Upper lobe of left lung (tissue), 6 donors: Measurements from ENCODE around the gene CARD9. TPM values are rescaled to one million over a fixed set of nuclear protein-coding genes. Genes with fewer than 3 reads are reported as not detected.

Source experiments
- ATAC-seq, 2 donors: fragments of 200-7000 bp; cut with Tn5 transposase; one replicate each; pipeline ENCODE4 v1.9.1; 2022; ENCODE audit warnings: mild to moderate bottlenecking in 2 of 2, moderate library complexity in 2 of 2; ENCODE audit not compliant: low FRiP score in 2 of 2
- DNase-seq, 2 donors: peaks; one replicate each; pipeline ENCODE4 v3.0.0-alpha.2; 2019 to 2020
- H3K27ac ChIP-seq, 4 donors: fragments of 200-600 bp; sonication (generic); one replicate each; pipeline ENCODE4 v1.5.1; 2016 to 2019
- H3K27me3 ChIP-seq, 4 donors: fragments of 200-600 bp; sonication (generic); one replicate each; pipeline ENCODE4 v1.5.1; 2017 to 2019
- H3K36me3 ChIP-seq, 4 donors: fragments of 200-600 bp; sonication (generic); one replicate each; pipeline ENCODE4 v1.5.1; 2016 to 2019
- H3K4me1 ChIP-seq, 4 donors: fragments of 200-600 bp; sonication (generic); one replicate each; pipeline ENCODE4 v1.5.1; 2018 to 2019
- H3K4me3 ChIP-seq, 4 donors: fragments of 200-600 bp; sonication (generic); one replicate each; pipeline ENCODE4 v1.5.1; 2017 to 2019; ENCODE audit warnings: mild to moderate bottlenecking in 2 of 4, moderate library complexity in 1 of 4
- H3K9me3 ChIP-seq, 4 donors: fragments of 200-600 bp; sonication (generic); one replicate each; pipeline ENCODE4 v1.5.1; 2018 to 2019
- CTCF ChIP-seq, 6 experiments: fragments of 450-650 bp in 4 of 6; fragments of 200-600 bp in 2 of 6; sonication (generic) in 2 of 6; IDR thresholded peaks; one replicate each; pipeline ENCODE4 v1.5.1; 2016 to 2019; ENCODE audit warnings: antibody characterized with exemption in 6 of 6
- EP300 ChIP-seq, 4 donors: sonication (generic); formaldehyde crosslinking; IDR thresholded peaks; one replicate each; pipeline ENCODE4 v1.5.1; 2017; ENCODE audit warnings: antibody characterized with exemption in 4 of 4, control low read depth in 2 of 4
- POLR2A ChIP-seq, 4 donors: fragments of 450-650 bp; IDR thresholded peaks; one replicate each; pipeline ENCODE4 v1.5.1; 2016 to 2017; ENCODE audit warnings: antibody characterized with exemption in 4 of 4, mild to moderate bottlenecking in 2 of 4
- POLR2AphosphoS5 ChIP-seq, 2 donors: sonication (generic); formaldehyde crosslinking; IDR thresholded peaks; one replicate each; pipeline ENCODE4 v1.5.1; 2017; ENCODE audit warnings: antibody characterized with exemption in 2 of 2
- WGBS, 2 donors: methylation state at CpG; one replicate each; pipeline ENCODE4 v1.1.5; 2017 to 2018; 5-methylcytosine and 5-hydroxymethylcytosine counted together
- total RNA-seq, 6 donors: library from RNA; depleted of rRNA in 4 of 6; stranded (reverse); fragments of >200 nt in 4 of 6; gene quantifications; one replicate each; pipeline versions ENCODE4 v1.1.0 to v1.2.1, GENCODE V29; 2016 to 2021
- donor health status: DM: no; HTN: no; CAD: no; lungs with moderate emphysema.
- donor health status: DM: no; HTN: yes; CAD: no; lungs with severe emphysema.

CARD9 gene
- total RNA-seq, 6 donors from 2014 or later = 3.5 to 30.4 (median 16.8) TPM

GRCh38 chr9:136405481-136405880 lies 32.0 kb upstream of the CARD9 start:
- H3K36me3 ChIP-seq = peaks cover 19 to 50% (median 39%) of the 10 kb centered on the region in 4 donors

GRCh38 chr9:136404801-136405136 lies 31.3 kb upstream of the CARD9 start:
- DNase-seq (peak in 1 of 2 donors; percentile 60), ATAC-seq (no peak)
- Histone ChIP-seq H3K27ac (no peak overlapping the region), H3K9me3 (no peaks in the 10 kb centered on the region), H3K4me1 (peaks cover 12 to 23% (median 15%) of the 10 kb centered on the region in 4 donors), H3K27me3 (no peaks in the 10 kb centered on the region), H3K4me3 (no peak overlapping the region), H3K36me3 (peaks cover 19 to 50% (median 39%) of the 10 kb centered on the region in 4 donors)
- WGBS, 2 donors = 93 to 94% methylated on average over 10 of the region's 14 CpGs
- TF ChIP-seq POLR2AphosphoS5 (IDR thresholded peaks at IDR 0.05) = no peak
- TF ChIP-seq CTCF (IDR thresholded peaks at IDR 0.05) = no peak
- no peak for TF ChIP-seq POLR2A (IDR thresholded peaks at IDR 0.05)
- no peak for TF ChIP-seq EP300 (IDR thresholded peaks at IDR 0.05)

More at GRCh38 chr9:136405481-136405880, 32.0 kb upstream of the CARD9 start:
- H3K27ac ChIP-seq = no peak overlapping the region
- no peak overlapping the region for H3K4me3 ChIP-seq
- peaks cover 12 to 20% (median 14%) of the 10 kb centered on the region in 4 donors for H3K4me1 ChIP-seq
- WGBS, 2 donors = 85 to 92% methylated on average over 7 of the region's 7 CpGs
- ATAC-seq = no peak
- TF ChIP-seq EP300 (IDR thresholded peaks at IDR 0.05) = no peak
- TF ChIP-seq POLR2A (IDR thresholded peaks at IDR 0.05) = no peak
- TF ChIP-seq CTCF (IDR thresholded peaks at IDR 0.05) = no peak
- TF ChIP-seq POLR2AphosphoS5 (IDR thresholded peaks at IDR 0.05) = no peak
- H3K9me3 ChIP-seq = no peaks in the 10 kb centered on the region
- H3K27me3 ChIP-seq = no peaks in the 10 kb centered on the region
- DNase-seq = peak in 1 of 2 donors; percentile 6

- TF ChIP-seq EP300 (IDR thresholded peaks at IDR 0.05) (no peak), POLR2AphosphoS5 (IDR thresholded peaks at IDR 0.05) (no peak), CTCF (IDR thresholded peaks at IDR 0.05) (no peak), POLR2A (IDR thresholded peaks at IDR 0.05) (no peak)
- no peak for ATAC-seq
Measured at GRCh38 chr9:136403915-136404800, 30.7 kb upstream of the CARD9 start.

GRCh38 chr9:136403538-136403914 lies 30.1 kb upstream of the CARD9 start:
- H3K4me1 ChIP-seq = peaks cover 13 to 23% (median 16%) of the 10 kb centered on the region in 4 donors
- peak overlapping the region in 1 of 4 donors; percentile 43 for H3K27ac ChIP-seq
- H3K4me3 ChIP-seq = no peak overlapping the region
- H3K27me3 ChIP-seq = no peaks in the 10 kb centered on the region
- no peak for DNase-seq
- peaks cover 19 to 50% (median 39%) of the 10 kb centered on the region in 4 donors for H3K36me3 ChIP-seq
- WGBS, 2 donors = 89 to 91% methylated on average over 5 of the region's 5 CpGs
- no peaks in the 10 kb centered on the region for H3K9me3 ChIP-seq
- ATAC-seq = no peak
- no peak for TF ChIP-seq POLR2AphosphoS5 (IDR thresholded peaks at IDR 0.05)
- TF ChIP-seq POLR2A (IDR thresholded peaks at IDR 0.05) = no peak
- TF ChIP-seq EP300 (IDR thresholded peaks at IDR 0.05) = no peak
- TF ChIP-seq CTCF (IDR thresholded peaks at IDR 0.05) = no peak

More at GRCh38 chr9:136403915-136404800, 30.7 kb upstream of the CARD9 start:
- peaks cover 19 to 50% (median 39%) of the 10 kb centered on the region in 4 donors for H3K36me3 ChIP-seq
- peaks cover 10 to 23% (median 13%) of the 10 kb centered on the region in 4 donors for H3K4me1 ChIP-seq
- peak overlapping the region in 1 of 4 donors; percentile 43 for H3K27ac ChIP-seq
- peak in 1 of 2 donors; percentile 72 for DNase-seq
- WGBS, 2 donors = 85 to 88% methylated on average over 32 of the region's 32 CpGs
- no peak overlapping the region for H3K4me3 ChIP-seq
- no peaks in the 10 kb centered on the region for H3K9me3 ChIP-seq
- H3K27me3 ChIP-seq = no peaks in the 10 kb centered on the region
